GM19395 (cell line): Measurements from ENCODE around the gene BMP7.

Experiments used
- ATAC-seq: cut with Tn5 transposase; IDR thresholded peaks from one replicate; pipeline ENCODE4 v1.9.1; 2021; ENCODE audit warnings: mild to moderate bottlenecking, moderate library complexity; ENCODE audit not compliant: unreplicated experiment

The BMP7 gene

GRCh38 chr20:57156011-57156729 lies 110.3 kb downstream of the BMP7 start:
- ATAC-seq: no peak

DNA sequence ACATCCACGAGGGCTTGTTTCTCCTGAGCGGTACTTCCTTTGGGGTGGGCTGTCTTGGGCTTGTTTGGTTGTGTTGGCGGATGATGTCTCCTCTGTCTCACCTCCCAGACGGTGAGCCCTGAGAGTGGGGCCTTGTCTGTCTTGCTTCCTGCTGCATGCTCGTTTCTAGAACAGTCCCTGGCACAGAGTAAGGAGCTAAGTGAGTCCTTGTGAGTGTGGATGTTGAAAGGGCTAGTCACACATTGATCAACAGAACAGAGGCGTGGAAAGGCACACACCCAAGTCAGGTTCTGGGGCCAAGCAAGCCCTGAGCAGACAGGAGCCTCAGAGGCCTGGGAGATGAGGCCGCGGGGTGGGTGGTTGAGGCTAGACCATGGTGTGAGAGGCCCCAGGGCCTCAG lies 111.0 kb downstream of the BMP7 start:
- ATAC-seq: no peak

DNA sequence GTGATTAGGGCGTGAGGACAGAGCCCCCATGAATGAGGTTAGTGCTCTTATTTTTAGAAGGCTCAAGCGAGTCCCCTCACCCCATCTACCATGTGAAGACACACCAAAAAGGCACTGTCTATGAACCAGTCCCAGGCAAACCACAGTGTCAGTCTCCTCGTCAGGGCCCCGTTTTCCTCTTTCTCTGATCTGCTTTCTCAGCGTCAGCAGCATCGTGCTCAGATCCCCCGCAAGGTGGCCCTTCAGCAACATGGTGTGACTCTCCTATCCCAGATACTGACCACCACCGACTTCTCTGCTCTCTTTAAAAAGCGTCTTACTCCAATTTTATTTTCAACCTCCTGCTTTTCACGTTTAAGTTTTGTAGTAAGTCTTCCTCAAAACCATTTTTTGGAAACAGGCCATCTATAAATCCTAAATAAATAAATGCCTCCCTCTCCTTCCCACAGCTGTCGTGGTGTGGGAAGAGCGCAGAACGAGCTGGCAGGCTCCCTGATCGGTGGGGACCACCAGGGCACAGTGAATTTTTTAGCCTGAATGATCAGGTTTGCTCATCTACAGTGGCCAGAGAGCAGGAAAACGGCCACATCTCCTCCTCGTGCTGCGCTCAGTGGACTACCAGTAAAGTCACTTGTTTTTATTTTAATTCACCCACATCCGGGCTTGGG lies 113.1 kb downstream of the BMP7 start:
- no peak for ATAC-seq

DNA sequence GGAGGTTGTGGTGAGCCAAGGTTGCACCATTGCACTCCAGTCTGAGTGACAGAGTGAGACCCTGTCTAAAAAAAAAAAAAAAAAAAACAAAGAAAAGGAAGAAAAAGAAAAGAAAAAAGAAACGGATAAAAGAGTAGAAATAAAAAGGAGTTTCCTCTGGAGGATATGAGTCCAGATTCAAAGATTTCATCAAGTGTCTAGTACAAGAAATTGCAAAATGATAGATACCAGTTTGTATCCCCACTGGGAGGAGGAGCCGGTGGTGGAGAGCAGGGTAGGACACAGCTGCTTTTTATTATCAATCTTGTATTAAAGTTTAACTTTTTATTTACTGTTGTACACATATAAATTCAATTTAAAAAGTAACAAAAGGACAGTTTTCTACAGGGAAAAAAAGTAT lies 113.9 kb downstream of the BMP7 start:
- ATAC-seq: no peak

GRCh38 chr20:57150559-57150958 lies 115.9 kb downstream of the BMP7 start:
- ATAC-seq: no peak

GRCh38 chr20:57148263-57148662 lies 118.2 kb downstream of the BMP7 start:
- ATAC-seq: no peak

GRCh38 chr20:57147185-57147584 lies 119.3 kb downstream of the BMP7 start:
- ATAC-seq: no peak

GRCh38 chr20:57146155-57146554 lies 120.3 kb downstream of the BMP7 start:
- no peak for ATAC-seq

DNA sequence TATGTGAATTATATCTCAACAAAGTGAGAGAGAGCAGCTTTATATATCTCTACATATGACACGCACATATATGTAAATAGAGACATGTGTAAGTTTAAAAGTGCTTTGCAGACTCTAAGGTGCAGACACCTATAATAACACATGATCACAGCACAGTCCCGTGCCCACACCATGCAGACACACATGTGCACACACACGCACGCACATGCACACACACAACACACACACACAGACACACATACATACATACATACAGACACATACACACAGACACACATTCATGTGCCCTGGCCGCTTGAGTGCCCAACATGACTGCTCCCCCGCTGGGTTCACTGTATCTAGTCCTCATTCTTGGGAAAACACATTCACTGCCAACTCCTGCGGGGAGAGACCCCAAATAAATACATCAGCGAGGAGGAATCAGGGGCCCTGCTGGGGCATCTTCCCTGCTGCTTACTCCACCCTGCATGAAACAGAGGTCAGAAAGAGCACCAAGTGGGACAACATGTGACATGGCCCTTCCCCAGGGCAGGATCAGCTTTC lies 121.3 kb downstream of the BMP7 start:
- no peak for ATAC-seq

- ATAC-seq: no peak
These were observed 123.3 kb downstream of the BMP7 start for GRCh38 chr20:57143173-57143572.

DNA sequence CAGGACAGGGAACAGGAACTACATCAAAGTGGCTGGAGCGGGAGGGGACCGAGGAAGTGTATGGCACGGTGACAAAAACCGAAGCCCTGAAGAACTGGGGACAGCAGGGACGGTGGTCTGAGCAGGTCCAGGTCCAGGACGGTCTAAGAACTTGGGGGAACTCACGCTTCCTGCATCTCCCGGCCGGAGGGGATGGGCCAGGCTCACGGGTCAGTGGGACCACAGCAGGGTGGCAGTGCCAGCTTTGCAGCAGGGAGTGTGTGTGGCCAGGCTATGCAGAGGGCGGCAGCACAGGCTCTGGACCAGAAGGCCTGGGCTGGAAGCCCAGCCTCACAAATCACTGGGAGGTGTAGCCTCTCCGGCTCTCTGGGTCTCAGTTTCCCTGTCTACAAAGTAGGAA lies 123.8 kb downstream of the BMP7 start:
- ATAC-seq: no peak

DNA sequence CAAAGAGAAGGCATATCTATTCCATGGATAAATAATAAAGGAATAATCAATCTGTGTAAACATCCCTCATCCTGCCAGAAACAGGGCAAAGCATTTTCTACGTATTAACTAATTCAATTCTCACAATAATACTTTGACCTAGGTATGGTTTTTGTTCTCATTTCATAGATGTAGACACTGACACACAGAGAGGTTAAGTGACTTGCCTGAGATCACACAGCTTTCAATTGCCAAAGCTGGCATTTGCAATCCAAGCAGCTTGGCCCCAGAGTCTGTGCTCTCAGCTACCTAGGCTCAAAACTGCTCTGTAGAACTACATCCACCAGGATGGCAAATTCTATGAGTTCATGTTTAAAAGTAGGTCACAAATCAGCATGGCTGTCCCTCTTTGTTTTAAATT lies 124.9 kb downstream of the BMP7 start:
- no peak for ATAC-seq

DNA sequence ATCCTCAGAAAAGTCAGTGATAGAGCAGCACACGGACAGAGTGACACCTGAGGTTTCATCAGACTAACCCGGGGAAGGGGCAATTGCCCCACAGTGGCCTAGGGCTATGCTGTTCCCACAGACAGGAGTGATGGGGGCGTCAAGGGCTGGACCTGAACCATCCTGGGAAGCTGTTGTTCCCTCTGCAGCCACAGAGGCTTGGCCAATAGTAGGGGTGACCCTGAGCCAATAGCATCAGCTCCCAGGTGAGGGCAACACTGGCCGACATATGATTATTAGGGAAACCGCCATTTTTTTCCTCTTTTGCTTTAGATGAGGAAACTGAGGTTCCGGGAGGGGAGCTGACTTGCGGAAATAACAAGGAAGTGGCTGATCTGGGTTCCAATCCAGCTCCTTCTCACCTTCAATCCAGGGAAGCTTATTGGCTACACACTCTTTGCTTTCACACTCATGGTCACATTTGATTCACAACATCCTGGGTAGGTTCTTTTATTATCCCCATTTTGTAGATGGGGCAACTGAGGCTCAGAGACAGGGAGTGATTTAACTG lies 126.0 kb downstream of the BMP7 start:
- no peak for ATAC-seq

GRCh38 chr20:57139342-57140093 lies 126.9 kb downstream of the BMP7 start:
- ATAC-seq: no peak

- no peak for ATAC-seq
These were observed 128.0 kb downstream of the BMP7 start for GRCh38 chr20:57138198-57138995.

DNA sequence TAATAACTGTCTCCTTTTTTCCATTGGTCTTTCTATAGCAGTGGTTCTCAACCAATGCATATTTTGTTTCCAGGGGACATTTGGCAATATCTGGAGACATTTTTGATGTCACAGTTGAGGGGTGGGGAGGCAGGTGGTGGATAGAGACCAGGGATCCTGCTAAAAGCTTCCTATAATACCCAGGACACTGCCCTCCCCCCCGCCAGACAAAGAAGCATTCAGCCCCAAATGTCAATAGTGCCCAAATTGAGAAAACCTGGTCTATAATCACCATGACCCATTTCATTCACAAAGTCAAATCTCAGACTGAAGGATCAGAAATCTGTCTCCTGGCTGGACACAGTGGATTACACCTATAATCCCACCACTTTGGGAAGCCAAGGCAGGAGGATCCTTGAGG lies 128.8 kb downstream of the BMP7 start:
- ATAC-seq: no peak

DNA sequence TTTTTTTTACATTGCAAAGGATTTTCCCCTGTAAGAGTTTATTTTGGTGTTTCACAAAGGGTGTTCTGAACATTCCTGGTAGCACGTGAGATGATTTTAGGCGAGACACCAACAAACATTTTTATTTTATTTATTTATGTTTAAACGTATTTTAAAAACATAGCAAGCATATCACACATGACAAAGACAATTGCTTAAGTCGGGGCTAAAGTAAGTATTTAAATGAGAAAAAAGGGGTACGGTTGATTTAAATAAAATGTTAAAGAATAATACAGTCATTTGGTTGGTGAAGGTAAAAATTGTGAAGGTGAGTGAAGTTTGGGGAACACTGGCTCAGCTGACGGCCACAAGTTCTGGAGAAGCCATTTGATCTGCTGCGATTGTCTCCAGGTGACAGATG lies 129.7 kb downstream of the BMP7 start:
- no peak for ATAC-seq

DNA sequence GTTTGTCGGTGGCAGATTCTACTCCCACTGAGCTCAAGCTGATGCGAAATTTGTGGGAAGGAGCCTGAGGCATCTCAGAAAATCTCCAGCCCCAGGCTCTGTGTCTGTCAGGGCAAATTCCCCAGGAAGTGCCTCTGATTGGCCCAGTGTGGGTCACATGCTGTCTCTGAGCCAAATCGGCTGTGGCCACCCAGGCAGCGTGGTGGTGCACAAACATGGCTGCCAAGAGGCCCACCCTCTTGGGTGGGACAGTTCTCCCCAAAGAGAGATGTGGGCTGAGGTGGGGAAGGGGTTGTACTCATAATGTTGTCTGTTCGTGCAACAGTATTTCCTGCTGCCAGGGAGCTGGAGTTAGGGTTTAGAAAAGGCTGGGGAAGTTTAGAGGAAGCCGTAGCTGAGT lies 130.6 kb downstream of the BMP7 start:
- no peak for ATAC-seq

GRCh38 chr20:57134804-57135203 lies 131.6 kb downstream of the BMP7 start:
- no peak for ATAC-seq

- no peak for ATAC-seq
These were observed 132.4 kb downstream of the BMP7 start for GRCh38 chr20:57133926-57134650.
